K562 (cell line): Measurements from ENCODE around the gene CSNK1A1.

Experiments
- CREB1 ChIP-seq, 2 experiments: sonication (generic) in 1 of 2; formaldehyde crosslinking in 1 of 2; IDR thresholded peaks; 2 replicates each; pipeline versions ENCODE4 v1.6.1 to v1.8.0; 2012 to 2022; ENCODE audit warnings: inconsistent platforms in 1 of 2, mild to moderate bottlenecking in 1 of 2, missing genetic modification reagents in 1 of 2, moderate library complexity in 1 of 2
- CREM ChIP-seq: IDR thresholded peaks from 2 replicates; pipeline ENCODE4 v1.6.1; 2014; ENCODE audit warnings: antibody characterized with exemption, low read depth
- EHMT2 ChIP-seq: fragments of 450-650 bp; IDR thresholded peaks from 2 replicates; pipeline ENCODE4 v1.6.1; 2018; ENCODE audit warnings: antibody characterized with exemption
- FOXJ3 ChIP-seq: sonication (generic); formaldehyde crosslinking; IDR thresholded peaks from 2 replicates; pipeline ENCODE4 v1.4.0; 2020; ENCODE audit warnings: mild to moderate bottlenecking, missing genetic modification reagents
- FOXM1 ChIP-seq, 2 experiments: fragments of 450-650 bp in 1 of 2; sonication (generic) in 1 of 2; formaldehyde crosslinking in 1 of 2; IDR thresholded peaks; 2 replicates each; pipeline versions ENCODE4 v1.6.1 to v1.9.0; 2017 to 2022; ENCODE audit warnings: low read depth in 2 of 2, mild to moderate bottlenecking in 2 of 2, missing genetic modification reagents in 1 of 2, moderate library complexity in 1 of 2
- JUN ChIP-seq, 2 experiments: sonication (generic) in 1 of 2; formaldehyde crosslinking in 1 of 2; IDR thresholded peaks; 2 replicates each; pipeline versions ENCODE4 v1.6.1 to v1.8.0; 2012 to 2022; ENCODE audit warnings: borderline replicate concordance in 2 of 2, mild to moderate bottlenecking in 2 of 2, improper control_type of control experiment in 1 of 2, low read depth in 1 of 2, low read length in 1 of 2, missing genetic modification reagents in 1 of 2
- MTF1 ChIP-seq: fragments of 250-450 bp; sonication (Bioruptor Pico); IDR thresholded peaks from 2 replicates; pipeline ENCODE4 v1.9.0; 2021; ENCODE audit warnings: moderate library complexity, mild to moderate bottlenecking, inconsistent platforms, borderline replicate concordance
- POLR2AphosphoS5 ChIP-seq: IDR thresholded peaks from 2 replicates; pipeline ENCODE4 v1.6.1; 2011; ENCODE audit warnings: mild to moderate bottlenecking, low read depth, low read length, moderate library complexity; ENCODE audit not compliant: control insufficient read depth, insufficient read depth
- SREBF1 ChIP-seq: fragments of 150-350 bp; IDR thresholded peaks from 2 replicates; pipeline ENCODE4 v1.6.1; 2014; ENCODE audit warnings: antibody characterized with exemption, low read depth, low read length, borderline replicate concordance
- ZNF408 ChIP-seq: fragments of 250-450 bp; sonication (Bioruptor Pico); IDR thresholded peaks from 2 replicates; pipeline ENCODE4 v1.4.0; 2020; ENCODE audit warnings: low read depth, mild to moderate bottlenecking, moderate library complexity
- ZNF696 ChIP-seq: fragments of 250-450 bp; sonication (Bioruptor Pico); conservative IDR thresholded peaks from 2 replicates; pipeline ENCODE4 v1.4.0; 2020; ENCODE audit warnings: mild to moderate bottlenecking, moderate library complexity
- TF ChIP-seq, protein P1 (sequence below): fragments of 250-450 bp; sonication (Bioruptor Pico); IDR thresholded peaks from 2 replicates; pipeline ENCODE4 v1.8.0; 2021; ENCODE audit warnings: moderate library complexity, mild to moderate bottlenecking, inconsistent platforms
- TF ChIP-seq, protein P2 (sequence below), 3 experiments: IDR thresholded peaks in 2 of 3; conservative IDR thresholded peaks in 1 of 3; 2 replicates each; pipeline ENCODE4 v1.5.1; 2011 to 2012; ENCODE audit warnings: low read length in 3 of 3, mild to moderate bottlenecking in 3 of 3, control low read depth in 2 of 3, improper control_type of control experiment in 1 of 3, inconsistent platforms in 1 of 3, low read depth in 1 of 3, mixed read lengths in 1 of 3, moderate library complexity in 1 of 3; ENCODE audit not compliant: insufficient read depth in 2 of 3

DNA sequence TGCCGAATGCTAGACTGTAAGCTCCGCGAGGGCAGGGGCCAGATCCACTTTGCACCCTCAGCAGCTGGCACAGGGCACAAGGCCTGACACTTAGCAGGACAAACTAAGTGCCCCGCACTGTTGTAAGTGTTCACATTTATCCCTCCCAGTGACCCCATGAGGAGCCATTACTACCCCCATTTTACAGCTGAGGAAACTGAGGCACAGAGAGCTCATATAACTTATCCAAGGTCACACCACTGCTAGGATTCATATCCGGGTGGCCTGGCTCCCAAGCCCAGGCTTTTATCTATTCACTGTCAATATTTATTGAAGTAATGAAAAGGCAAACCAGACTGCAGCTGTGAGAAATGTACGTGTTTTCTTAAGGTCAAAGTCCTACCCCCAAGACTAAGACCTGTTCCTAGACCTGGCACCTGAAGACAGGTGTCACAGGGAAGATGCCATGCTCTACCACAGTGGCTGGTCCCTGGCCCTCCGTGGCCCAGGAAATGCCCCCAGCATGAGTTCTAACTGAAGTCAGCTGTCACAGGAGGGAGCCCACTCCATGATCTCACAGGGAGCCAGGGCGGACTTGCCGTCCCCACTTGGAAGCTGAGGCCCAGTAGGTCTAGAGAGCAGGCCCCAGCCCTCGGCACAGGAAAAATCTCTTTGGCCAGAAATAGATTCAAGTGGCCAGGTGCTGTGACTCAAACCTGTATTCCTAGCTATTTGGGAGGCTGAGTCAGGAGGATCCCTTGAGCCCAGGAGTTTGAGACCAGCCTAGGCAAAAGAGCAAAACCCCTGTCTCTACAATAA lies 97.4 kb downstream of the CSNK1A1 start:
- TF ChIP-seq, protein P1, sequence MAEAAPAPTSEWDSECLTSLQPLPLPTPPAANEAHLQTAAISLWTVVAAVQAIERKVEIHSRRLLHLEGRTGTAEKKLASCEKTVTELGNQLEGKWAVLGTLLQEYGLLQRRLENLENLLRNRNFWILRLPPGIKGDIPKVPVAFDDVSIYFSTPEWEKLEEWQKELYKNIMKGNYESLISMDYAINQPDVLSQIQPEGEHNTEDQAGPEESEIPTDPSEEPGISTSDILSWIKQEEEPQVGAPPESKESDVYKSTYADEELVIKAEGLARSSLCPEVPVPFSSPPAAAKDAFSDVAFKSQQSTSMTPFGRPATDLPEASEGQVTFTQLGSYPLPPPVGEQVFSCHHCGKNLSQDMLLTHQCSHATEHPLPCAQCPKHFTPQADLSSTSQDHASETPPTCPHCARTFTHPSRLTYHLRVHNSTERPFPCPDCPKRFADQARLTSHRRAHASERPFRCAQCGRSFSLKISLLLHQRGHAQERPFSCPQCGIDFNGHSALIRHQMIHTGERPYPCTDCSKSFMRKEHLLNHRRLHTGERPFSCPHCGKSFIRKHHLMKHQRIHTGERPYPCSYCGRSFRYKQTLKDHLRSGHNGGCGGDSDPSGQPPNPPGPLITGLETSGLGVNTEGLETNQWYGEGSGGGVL (CRISPR knock-in tag) = no peak
- no peak for TF ChIP-seq FOXM1 (IDR thresholded peaks at IDR 0.05; ENCODE audit: low read depth)
- TF ChIP-seq FOXM1 (CRISPR knock-in tag; IDR thresholded peaks at IDR 0.05; ENCODE audit: low read depth) = no peak
- TF ChIP-seq POLR2AphosphoS5 = no peak
- no peak for TF ChIP-seq ZNF408 (CRISPR knock-in tag)
- TF ChIP-seq CREB1 (IDR thresholded peaks at IDR 0.05) = no peak
- no peak for TF ChIP-seq CREB1 (CRISPR knock-in tag; IDR thresholded peaks at IDR 0.05)
- no peak for TF ChIP-seq MTF1 (CRISPR knock-in tag)
- TF ChIP-seq, protein P2, sequence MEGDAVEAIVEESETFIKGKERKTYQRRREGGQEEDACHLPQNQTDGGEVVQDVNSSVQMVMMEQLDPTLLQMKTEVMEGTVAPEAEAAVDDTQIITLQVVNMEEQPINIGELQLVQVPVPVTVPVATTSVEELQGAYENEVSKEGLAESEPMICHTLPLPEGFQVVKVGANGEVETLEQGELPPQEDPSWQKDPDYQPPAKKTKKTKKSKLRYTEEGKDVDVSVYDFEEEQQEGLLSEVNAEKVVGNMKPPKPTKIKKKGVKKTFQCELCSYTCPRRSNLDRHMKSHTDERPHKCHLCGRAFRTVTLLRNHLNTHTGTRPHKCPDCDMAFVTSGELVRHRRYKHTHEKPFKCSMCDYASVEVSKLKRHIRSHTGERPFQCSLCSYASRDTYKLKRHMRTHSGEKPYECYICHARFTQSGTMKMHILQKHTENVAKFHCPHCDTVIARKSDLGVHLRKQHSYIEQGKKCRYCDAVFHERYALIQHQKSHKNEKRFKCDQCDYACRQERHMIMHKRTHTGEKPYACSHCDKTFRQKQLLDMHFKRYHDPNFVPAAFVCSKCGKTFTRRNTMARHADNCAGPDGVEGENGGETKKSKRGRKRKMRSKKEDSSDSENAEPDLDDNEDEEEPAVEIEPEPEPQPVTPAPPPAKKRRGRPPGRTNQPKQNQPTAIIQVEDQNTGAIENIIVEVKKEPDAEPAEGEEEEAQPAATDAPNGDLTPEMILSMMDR (IDR thresholded peaks at IDR 0.05 in 2 of 3, conservative IDR thresholded peaks at IDR 0.05 in 1 of 3; ENCODE audit: insufficient read depth in 2 of 3, low read depth in 1 of 3, low read length in 3 of 3) = no peak
- no peak for TF ChIP-seq FOXJ3 (CRISPR knock-in tag)
- TF ChIP-seq EHMT2 = no peak
- TF ChIP-seq SREBF1 = no peak
- no peak for TF ChIP-seq JUN (IDR thresholded peaks at IDR 0.05; ENCODE audit: borderline replicate concordance, low read depth, low read length)
- TF ChIP-seq JUN (CRISPR knock-in tag; IDR thresholded peaks at IDR 0.05; ENCODE audit: borderline replicate concordance) = no peak
- no peak for TF ChIP-seq CREM
- TF ChIP-seq ZNF696 (CRISPR knock-in tag) = no peak
